GM19238 (cell line): ENCODE measurements around the gene CERS6.
"Not testable (repeated sequence)": the region's sequence is repeated elsewhere in the genome, so short reads cannot be mapped to it uniquely, and the experiment has no call there.

ENCODE experiments used
- DNase-seq: peaks from one replicate; pipeline ENCODE4 v3.0.0; 2011; ENCODE audit warnings: low spot score; ENCODE audit not compliant: insufficient read length

Gene CERS6

DNA sequence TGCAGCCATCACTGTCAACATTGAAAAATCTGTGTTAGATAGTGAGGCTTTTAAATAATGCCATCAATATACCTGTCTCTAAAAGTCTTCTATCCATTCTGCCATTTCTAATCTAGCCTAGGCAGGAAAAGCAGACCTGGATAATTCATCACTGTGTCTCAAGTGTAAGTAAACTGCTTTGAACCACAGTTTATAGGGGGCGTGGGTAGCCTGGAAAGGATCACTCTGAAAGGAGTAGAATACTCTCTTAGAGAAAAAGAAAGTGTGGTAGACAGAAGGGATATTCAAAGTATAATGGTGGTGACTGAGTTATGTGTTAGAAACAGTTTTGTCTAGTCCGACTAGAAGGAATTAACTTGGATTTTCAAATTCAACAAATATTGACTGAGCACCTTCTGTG, 40.8 kb downstream of the CERS6 start:
- DNase-seq: no peak

GRCh38 chr2:168499500-168499899, 43.4 kb downstream of the CERS6 start:
- no peak for DNase-seq

DNA sequence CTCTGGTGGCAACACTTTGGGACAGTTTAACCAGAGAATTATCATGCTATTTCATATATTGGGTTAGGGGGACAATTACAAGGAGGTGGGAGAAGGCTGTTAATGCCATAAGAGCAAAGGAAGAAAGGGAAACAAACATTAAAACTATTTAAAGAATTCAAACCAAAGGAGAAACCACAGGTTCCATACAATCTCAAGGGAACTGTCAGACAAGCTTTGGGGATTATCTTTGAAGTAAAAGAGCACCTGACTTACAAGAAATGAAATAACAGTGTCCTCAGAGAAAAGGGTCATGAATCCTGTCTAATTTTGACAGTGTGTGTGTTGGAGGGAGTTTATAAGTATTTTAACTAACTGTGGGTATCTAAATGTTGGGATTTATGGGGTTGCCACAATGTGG, 44.4 kb downstream of the CERS6 start:
- DNase-seq: no peak

DNA sequence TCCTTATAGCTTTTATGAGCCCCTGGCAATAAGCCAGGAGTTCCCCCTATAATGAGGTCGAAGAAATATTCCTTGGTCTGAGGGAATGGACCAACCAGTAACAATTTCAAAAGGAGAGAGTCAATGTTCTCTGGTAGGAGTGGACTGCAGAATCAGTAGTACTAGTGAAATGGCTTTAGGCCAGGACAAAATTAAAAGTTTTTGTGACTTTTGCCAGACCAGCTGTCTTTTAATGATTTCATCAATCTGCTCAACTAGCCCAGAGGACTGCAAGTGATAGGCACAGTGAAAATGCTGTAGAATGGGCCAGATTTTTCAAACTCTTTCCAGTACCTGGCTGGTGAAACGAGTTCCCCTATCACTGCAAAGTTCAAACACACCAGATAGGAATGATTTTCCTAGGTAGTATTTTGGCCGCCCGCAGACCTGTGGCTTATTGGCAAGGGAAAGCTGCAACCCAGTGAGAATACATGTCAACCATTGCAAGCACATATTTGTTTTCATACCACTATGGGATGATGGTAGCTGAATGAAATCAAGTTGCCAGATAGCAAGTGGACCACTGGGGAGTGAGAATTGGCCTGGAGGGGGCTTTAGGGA, 45.5 kb downstream of the CERS6 start:
- no peak for DNase-seq

DNA sequence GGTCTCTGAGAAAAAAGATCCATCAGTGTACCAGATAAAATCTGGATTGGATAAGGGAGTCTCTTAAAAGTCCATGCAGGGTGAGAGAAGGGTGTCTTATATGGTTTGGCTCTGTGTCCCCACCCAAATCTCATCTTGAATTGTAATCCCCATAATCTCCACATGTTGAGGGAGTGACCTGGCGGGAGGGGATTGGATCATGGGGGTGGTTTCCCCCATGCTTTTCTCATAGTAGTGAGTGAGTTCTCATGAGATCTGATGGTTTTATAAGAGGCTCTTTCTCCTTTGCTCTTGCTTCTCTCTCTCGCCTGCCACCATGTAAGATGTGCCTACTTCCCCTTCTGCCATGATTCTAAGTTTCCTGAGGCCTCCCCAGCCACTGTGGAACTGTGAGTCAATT, 46.8 kb downstream of the CERS6 start:
- not testable (repeated sequence) for DNase-seq

DNA sequence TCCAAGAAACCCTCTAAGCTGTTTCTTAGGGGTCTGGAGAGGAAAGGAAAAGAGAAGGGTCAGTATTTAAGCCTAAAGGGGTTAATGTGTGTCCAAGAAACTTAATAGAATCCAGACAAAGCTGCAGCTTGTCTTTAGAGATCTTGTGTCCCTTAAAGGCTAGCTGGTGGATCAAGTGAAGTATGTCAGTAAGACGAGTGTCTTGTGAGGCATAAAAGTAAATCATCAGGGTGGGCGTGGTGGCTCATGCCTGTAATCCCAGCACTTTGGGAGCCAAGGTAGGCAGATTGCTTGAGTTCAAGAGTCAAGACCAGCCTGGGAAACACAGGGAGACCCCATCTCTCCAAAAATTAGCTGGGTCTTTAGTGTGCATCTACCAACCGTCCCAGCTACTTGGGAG, 47.8 kb downstream of the CERS6 start:
- no peak for DNase-seq

GRCh38 chr2:168504323-168504722, 48.3 kb downstream of the CERS6 start:
- no peak for DNase-seq

- no peak for DNase-seq
These were observed 54.2 kb downstream of the CERS6 start for GRCh38 chr2:168510125-168510756.

- DNase-seq: no peak
These were observed 58.6 kb downstream of the CERS6 start for GRCh38 chr2:168514692-168515091.

DNA sequence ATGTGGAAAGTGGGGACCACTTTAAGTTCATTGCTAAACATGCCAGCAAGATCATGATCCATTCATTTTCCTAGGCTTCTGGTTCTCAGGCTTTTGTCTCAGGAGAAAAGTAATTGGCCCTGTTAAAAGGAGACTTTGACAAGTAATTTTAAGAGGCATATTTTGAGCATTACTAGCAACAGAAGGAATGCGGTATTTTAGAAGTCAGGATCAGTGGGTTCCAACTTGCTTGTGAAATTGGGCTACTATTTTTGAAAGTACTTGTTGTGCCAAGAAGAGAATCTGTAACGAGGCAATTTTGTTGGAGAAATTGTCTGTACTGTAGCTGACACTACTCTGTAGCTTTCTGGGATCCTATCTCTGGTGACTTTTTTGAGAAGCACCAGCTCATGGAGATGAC, 59.4 kb downstream of the CERS6 start:
- no peak for DNase-seq

- DNase-seq: no peak
These were observed 61.7 kb downstream of the CERS6 start for GRCh38 chr2:168517816-168518215.

DNA sequence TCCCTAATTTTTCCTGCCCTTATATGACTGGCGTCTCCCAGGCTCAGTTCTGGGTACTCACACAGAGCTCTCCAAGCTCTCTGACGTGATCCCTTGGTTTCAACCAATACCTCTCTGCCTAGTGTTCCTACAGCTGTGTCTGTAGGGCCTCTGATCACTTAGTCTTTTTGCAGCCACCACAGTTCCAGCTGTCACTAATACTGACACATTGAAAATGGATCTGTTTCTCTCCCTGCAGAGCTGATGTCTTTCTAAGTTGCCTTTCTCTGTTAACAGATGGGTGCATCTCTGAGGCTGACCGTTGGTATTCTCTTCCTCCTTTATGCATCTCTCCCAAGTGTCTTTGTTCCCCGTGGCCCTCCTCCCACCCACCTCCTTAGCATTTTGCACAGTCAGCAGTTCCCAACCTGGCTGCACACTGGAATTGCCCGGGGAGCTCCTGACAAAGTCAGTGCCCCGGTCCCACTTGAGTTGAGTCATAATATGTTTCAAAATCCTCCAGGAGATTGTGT, 62.5 kb downstream of the CERS6 start:
- DNase-seq: no peak

DNA sequence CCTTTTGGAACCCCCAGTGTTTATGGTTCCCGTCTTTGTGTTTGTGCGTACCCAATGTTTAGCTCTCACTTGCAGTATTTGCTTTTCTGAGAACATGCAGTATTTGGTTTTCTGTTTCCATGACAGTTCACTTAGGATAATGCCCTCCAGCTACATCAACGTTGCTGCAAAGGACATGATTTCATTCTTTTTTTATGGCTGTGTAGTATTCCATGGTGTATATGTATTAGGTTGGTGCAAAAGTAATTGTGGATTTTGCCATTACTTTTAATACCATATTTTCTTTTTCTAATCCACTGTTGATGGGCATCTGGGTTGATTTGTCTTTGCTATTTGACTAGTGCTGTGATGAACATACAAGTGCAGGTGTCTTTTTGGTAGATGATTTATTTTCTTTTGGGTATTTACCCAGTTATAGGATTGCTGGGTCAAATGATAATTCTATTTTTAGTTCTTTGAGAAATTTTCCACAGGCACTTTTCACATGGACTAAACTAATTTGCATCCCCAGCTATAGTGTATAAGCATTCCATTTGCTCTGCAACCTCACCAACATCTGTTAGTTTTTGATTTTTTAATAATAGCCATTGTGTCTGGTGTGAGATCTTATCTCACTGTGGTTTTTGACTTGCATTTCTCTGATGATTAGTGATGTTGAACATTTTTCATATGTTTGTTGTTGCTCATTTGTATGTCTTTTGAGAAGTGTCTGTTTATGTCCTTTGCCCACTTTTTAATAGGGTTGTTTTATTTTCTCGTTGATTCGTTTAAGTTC, 63.6 kb downstream of the CERS6 start:
- DNase-seq: no peak

GRCh38 chr2:168521053-168521741, 65.1 kb downstream of the CERS6 start:
- no peak for DNase-seq

GRCh38 chr2:168522446-168522845, 66.4 kb downstream of the CERS6 start:
- DNase-seq: no peak

DNA sequence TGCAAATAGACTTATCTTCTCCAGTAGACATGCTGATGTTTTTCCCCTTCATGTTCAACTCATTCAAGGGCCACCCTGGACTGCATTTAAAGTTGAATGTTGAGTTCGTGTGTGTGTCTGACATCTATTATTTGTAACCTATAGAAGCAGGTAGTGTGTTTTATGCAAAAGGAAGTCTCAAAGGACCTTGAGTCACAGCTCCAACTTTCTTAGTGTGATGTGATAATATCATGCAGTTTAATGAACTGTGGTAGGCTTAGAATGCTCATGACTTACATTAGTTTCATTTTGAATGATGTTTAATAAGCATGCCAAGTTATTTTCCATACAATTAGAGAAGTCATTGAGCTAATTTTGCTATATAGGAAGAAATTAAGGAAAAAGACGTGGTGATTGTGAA, 67.9 kb downstream of the CERS6 start:
- DNase-seq: no peak

DNA sequence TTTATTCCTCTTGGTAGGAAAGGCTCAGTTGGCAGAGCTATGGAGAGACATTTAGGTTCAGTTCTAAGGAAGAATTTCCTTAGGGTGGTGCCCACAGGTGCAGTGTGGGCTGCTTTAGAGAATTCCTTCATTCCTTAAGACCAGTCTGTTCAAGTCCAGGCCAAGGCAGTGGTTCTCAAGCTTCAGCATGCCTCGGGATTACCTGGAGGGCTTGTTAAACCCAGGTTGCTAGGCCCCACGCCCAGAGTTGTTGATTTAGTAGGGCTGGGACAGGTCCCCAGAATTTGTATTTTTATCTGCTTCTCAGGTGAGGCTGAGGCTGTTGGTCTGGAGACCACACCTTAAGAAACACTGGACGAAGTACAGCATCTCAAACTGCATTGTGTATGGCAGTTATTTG, 68.9 kb downstream of the CERS6 start:
- DNase-seq: no peak

DNA sequence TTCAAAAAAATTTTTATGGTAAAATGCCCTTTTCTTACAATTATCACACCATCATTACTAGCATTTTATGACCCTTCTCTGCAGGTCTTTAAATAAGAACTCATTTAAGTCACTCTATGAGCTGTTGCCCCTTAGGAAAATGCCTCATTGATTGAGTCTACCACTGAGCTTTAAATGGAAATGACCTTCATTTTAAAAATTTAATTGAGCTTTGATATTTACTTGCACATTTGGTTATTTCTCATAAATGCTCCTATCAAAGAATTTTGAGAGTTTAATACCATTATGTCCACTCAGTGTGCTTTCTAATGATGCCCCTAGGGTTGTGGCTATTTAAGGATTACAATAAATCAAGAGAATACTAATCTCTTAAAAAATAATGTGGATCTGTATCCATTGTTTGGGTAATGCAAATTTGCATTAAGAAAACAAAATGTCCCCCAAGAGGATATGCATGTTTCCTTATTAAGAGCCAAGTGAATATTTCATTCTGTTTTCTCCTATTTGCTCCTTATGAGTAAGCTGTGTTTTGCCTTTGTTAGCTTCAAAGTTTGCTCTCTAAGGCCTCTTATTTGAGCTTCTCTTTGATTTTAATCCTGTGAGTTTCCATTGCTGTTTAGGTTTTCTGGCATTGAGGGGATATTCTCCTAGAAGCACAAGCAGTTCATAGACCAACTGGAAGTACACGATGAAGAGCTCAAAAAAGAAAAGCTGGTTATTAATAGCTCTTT, 69.8 kb downstream of the CERS6 start:
- DNase-seq: no peak

GRCh38 chr2:168526641-168527040, 70.6 kb downstream of the CERS6 start:
- DNase-seq: no peak

DNA sequence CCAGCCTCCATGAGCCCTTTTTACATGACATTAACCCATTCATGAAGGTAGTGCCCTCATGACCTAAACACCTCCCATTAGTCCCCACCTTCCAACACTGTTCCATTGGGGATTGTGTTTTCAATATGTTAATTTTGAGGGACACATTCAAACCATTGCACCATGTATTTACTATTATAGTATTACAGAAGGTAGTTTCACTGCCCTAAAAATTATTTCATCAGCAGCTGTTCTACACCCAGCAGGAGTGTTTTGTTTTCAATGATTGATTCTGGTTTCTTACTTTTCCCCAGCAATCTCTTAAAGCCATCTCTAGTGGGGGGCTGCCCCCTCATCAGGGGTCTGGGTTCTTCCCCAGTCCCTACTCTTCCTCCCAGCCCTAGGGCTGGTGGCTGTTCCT, 71.9 kb downstream of the CERS6 start:
- DNase-seq: no peak

DNA sequence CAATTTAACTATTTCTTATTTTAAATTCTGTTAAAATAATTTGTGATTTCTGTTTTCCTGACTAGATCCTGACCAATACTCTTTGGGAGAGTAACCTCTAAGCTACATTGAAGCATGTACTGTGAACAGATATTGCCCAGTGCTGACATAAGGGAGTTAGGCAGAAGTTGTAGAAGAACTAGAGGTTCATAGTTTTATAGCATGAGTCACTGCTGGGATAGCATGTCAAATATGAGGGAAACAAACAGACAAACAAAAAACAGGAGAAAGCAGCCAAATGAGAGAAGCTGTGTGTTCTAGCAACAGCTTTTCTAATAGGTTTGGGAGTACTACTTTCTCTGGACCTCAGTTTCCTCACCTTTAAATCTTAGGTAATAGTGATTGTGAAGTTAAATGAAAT, 72.4 kb downstream of the CERS6 start:
- no peak for DNase-seq
